Measurements from ENCODE around the gene CACNA1C.

The CACNA1C gene

GRCh38 chr12:2169940-2170339 is 117.2 kb downstream of the CACNA1C start:
- DNase-seq (ENCODE audit: insufficient read length, low spot score): no peak
- no peak for TF ChIP-seq CTCF (IDR thresholded peaks at IDR 0.05; ENCODE audit: insufficient read depth, missing control alignments)
- FAIRE-seq: no peak

- FAIRE-seq: no peak
- no peak for DNase-seq (ENCODE audit: insufficient read length, low spot score)
- TF ChIP-seq CTCF (IDR thresholded peaks at IDR 0.05; ENCODE audit: insufficient read depth, missing control alignments): no peak
These were observed 117.6 kb downstream of the CACNA1C start for GRCh38 chr12:2170376-2170775.

- DNase-seq (ENCODE audit: insufficient read length, low spot score): peak; percentile 71
- peak; percentile 95 for FAIRE-seq
- no peak for TF ChIP-seq CTCF (IDR thresholded peaks at IDR 0.05; ENCODE audit: insufficient read depth, missing control alignments)
These were observed 119.1 kb downstream of the CACNA1C start for GRCh38 chr12:2171672-2172426.

GRCh38 chr12:2172491-2173214 is 119.9 kb downstream of the CACNA1C start:
- TF ChIP-seq CTCF (IDR thresholded peaks at IDR 0.05; ENCODE audit: insufficient read depth, missing control alignments): no peak
- DNase-seq (ENCODE audit: insufficient read length, low spot score) (no peak), FAIRE-seq (peak; percentile 90)

- no peak for FAIRE-seq
- no peak for TF ChIP-seq CTCF (IDR thresholded peaks at IDR 0.05; ENCODE audit: insufficient read depth, missing control alignments)
- DNase-seq (ENCODE audit: insufficient read length, low spot score): no peak
These were observed 121.2 kb downstream of the CACNA1C start for GRCh38 chr12:2173971-2174370.

GRCh38 chr12:2177003-2177402 is 124.2 kb downstream of the CACNA1C start:
- no peak for DNase-seq (ENCODE audit: insufficient read length, low spot score)
- FAIRE-seq: no peak

More at GRCh38 chr12:2177003-2177402, 124.2 kb downstream of the CACNA1C start:
- TF ChIP-seq CTCF (IDR thresholded peaks at IDR 0.05; ENCODE audit: insufficient read depth, missing control alignments): no peak

All from D721Med (cell line).